K562 (cell line): Measurements from ENCODE around the gene RHBG. TPM values are rescaled to one million over a fixed set of nuclear protein-coding genes. Genes with fewer than 3 reads are reported as not detected.
A peak's percentile ranks its signal among the peaks of the same experiment; 100 is the strongest.

Experiments
- ATAC-seq: fragments of 200-7000 bp; cut with Tn5 transposase; 3 replicates; pipeline ENCODE4 v1.9.1; 2020; ENCODE audit warnings: moderate library complexity
- BruUV-seq: library from RNA; stranded (reverse); fragments of 400-500 nt; replicated peaks from 2 replicates; lab custom pipeline; 2021; lab: Mats Ljungman, UMichigan
- CTCF ChIA-PET: fragments of 300-600 bp; formaldehyde crosslinking; extraction: SDS; loops from one replicate; lab custom pipeline; 2021; ENCODE audit warnings: low intra/inter-chr PET ratio; lab: Yijun Ruan, JAX
- POLR2A ChIA-PET: fragments of 300-600, 350-650 bp; sonication (Branson Sonifier 250); formaldehyde crosslinking; extraction: SDS; loops from one replicate; lab custom pipeline; 2021; ENCODE audit warnings: antibody characterized with exemption, inconsistent platforms; lab: Yijun Ruan, JAX
- DNase-seq, 4 experiments: peaks; one replicate each; pipeline versions ENCODE4 v3.0.0 to v3.0.0-alpha.2; 2011 to 2018; ENCODE audit warnings: low spot score in 3 of 4, mixed read lengths in 3 of 4; ENCODE audit errors: extremely low read depth in 1 of 4
- FAIRE-seq: peaks from 2 replicates; lab custom pipeline; 2011; peaks lifted over from hg19 to GRCh38; lab: Jason Lieb, UNC
- H2AFZ ChIP-seq: 2 replicates; pipeline ENCODE4 v1.6.0; 2011; ENCODE audit warnings: low read depth, low read length, control low read depth, inconsistent platforms
- H3K27ac ChIP-seq: fragments of 200-600 bp; 3 replicates; pipeline ENCODE4 v1.8.0; 2011; ENCODE audit warnings: low read depth, mild to moderate bottlenecking, control low read depth, inconsistent platforms, low read length, moderate library complexity, mixed read lengths; ENCODE audit errors: extremely low read depth
- H3K27me3 ChIP-seq, 2 experiments: fragments of 300-600 bp in 1 of 2; 2 replicates in 1 of 2; 3 replicates in 1 of 2; pipeline versions ENCODE4 v1.6.0 to v1.8.0; 2011; ENCODE audit warnings: inconsistent platforms in 2 of 2, low read length in 2 of 2, mild to moderate bottlenecking in 1 of 2, mixed read lengths in 1 of 2, moderate library complexity in 1 of 2; ENCODE audit not compliant: control insufficient read depth in 2 of 2, insufficient read depth in 2 of 2
- H3K36me3 ChIP-seq: fragments of 300-600 bp; 3 replicates; pipeline ENCODE4 v1.8.0; 2011; ENCODE audit warnings: mild to moderate bottlenecking, low read length, inconsistent platforms; ENCODE audit not compliant: control insufficient read depth, insufficient read depth
- H3K4me1 ChIP-seq, 2 experiments: fragments of 200-600 bp in 1 of 2; replicated peaks in 1 of 2; 2 replicates in 1 of 2; 3 replicates in 1 of 2; pipeline versions ENCODE4 v1.5.1 to v1.8.0; 2011; ENCODE audit warnings: inconsistent platforms in 2 of 2, low read length in 2 of 2, mild to moderate bottlenecking in 1 of 2, mixed read lengths in 1 of 2, moderate library complexity in 1 of 2; ENCODE audit not compliant: control insufficient read depth in 2 of 2, insufficient read depth in 2 of 2
- H3K4me2 ChIP-seq: 2 replicates; pipeline ENCODE4 v1.6.1; 2011; ENCODE audit warnings: low read length, control low read depth, inconsistent platforms, mixed read lengths; ENCODE audit not compliant: insufficient read depth
- H3K4me3 ChIP-seq: fragments of 200-600 bp; sonication (generic), shearing (Covaris generic); 2 replicates; pipeline ENCODE4 v1.5.1; 2016; ENCODE audit warnings: control low read depth, inconsistent platforms
- H3K79me2 ChIP-seq: fragments of 200-600 bp; 3 replicates; pipeline ENCODE4 v1.8.0; 2011; ENCODE audit warnings: low read length, inconsistent platforms; ENCODE audit not compliant: control insufficient read depth, insufficient read depth
- H3K9ac ChIP-seq, 2 experiments: 2 replicates each; pipeline versions ENCODE4 v1.6.0 to v1.6.1; 2011; ENCODE audit warnings: low read depth in 2 of 2, low read length in 2 of 2, control low read depth in 1 of 2, inconsistent platforms in 1 of 2, mild to moderate bottlenecking in 1 of 2, mixed read lengths in 1 of 2; ENCODE audit not compliant: insufficient read depth in 1 of 2
- H3K9me1 ChIP-seq: one replicate; pipeline ENCODE4 v1.6.0; 2011; ENCODE audit warnings: inconsistent platforms, mild to moderate bottlenecking, low read length, moderate library complexity; ENCODE audit not compliant: control insufficient read depth, insufficient read depth
- H3K9me3 ChIP-seq: replicated peaks from 2 replicates; pipeline ENCODE4 v1.5.1; 2011; ENCODE audit warnings: low read depth, low read length, inconsistent platforms; ENCODE audit not compliant: control insufficient read depth, insufficient read depth
- H4K20me1 ChIP-seq: replicated peaks from 2 replicates; pipeline ENCODE4 v1.6.1; 2011; ENCODE audit warnings: low read length, inconsistent platforms, mixed read lengths; ENCODE audit not compliant: control insufficient read depth, insufficient read depth
- CEBPB ChIP-seq: fragments of 450-650 bp; IDR thresholded peaks from 2 replicates; pipeline ENCODE4 v1.6.1; 2016; ENCODE audit warnings: missing genetic modification characterization, missing compliant biosample characterization
- CEBPG ChIP-seq, 3 experiments: fragments of 200-800 bp in 1 of 3; sonication (Bioruptor generic) in 1 of 3; sonication (generic) in 1 of 3; formaldehyde crosslinking in 1 of 3; IDR thresholded peaks in 2 of 3; conservative IDR thresholded peaks in 1 of 3; 2 replicates each; pipeline versions ENCODE4 v1.6.1 to v1.8.0; 2016 to 2022; ENCODE audit warnings: missing compliant biosample characterization in 2 of 3, missing genetic modification characterization in 2 of 3, mild to moderate bottlenecking in 1 of 3, missing genetic modification reagents in 1 of 3
- NCOA4 ChIP-seq: fragments of 450-650 bp; IDR thresholded peaks from 2 replicates; pipeline ENCODE4 v1.6.1; 2018; ENCODE audit warnings: mild to moderate bottlenecking; ENCODE audit not compliant: partially characterized antibody
- NFIC ChIP-seq: fragments of 450-650 bp; IDR thresholded peaks from 2 replicates; pipeline ENCODE4 v1.6.1; 2017; ENCODE audit warnings: mild to moderate bottlenecking, inconsistent platforms
- RAD51 ChIP-seq: fragments of 450-650 bp; IDR thresholded peaks from 2 replicates; pipeline ENCODE4 v1.7.1; 2016; ENCODE audit warnings: low read depth, mild to moderate bottlenecking, borderline replicate concordance
- RFX5 ChIP-seq: IDR thresholded peaks from 2 replicates; pipeline ENCODE4 v1.6.1; 2011; ENCODE audit warnings: low read depth, mild to moderate bottlenecking, improper control_type of control experiment, low read length
- TFE3 ChIP-seq: fragments of 450-650 bp; formaldehyde crosslinking; IDR thresholded peaks from 2 replicates; pipeline ENCODE4 v1.4.0; 2020; ENCODE audit warnings: mild to moderate bottlenecking, mixed read lengths
- USF2 ChIP-seq: sonication (generic); formaldehyde crosslinking; IDR thresholded peaks from 2 replicates; pipeline ENCODE4 v1.5.0; 2020; ENCODE audit warnings: missing genetic modification reagents
- ZNF444 ChIP-seq: fragments of 250-450 bp; sonication (Bioruptor Pico); IDR thresholded peaks from 2 replicates; pipeline ENCODE4 v1.4.0; 2020; ENCODE audit warnings: mild to moderate bottlenecking, moderate library complexity
- ZNF830 ChIP-seq: fragments of 250-450 bp; sonication (Bioruptor Pico); IDR thresholded peaks from 2 replicates; pipeline ENCODE4 v1.5.0; 2021; ENCODE audit warnings: mild to moderate bottlenecking
- WGBS: fragments of 100-300 bp; shearing (Covaris generic); methylation state at CpG from one replicate; pipeline ENCODE4 v1.1.6; 2016; ENCODE audit warnings: low coverage, mixed read lengths; ENCODE audit not compliant: insufficient coverage; ENCODE audit errors: missing lambda C conversion rate; 5-methylcytosine and 5-hydroxymethylcytosine counted together
- in situ Hi-C: fragments of 300-500 bp; cut with MboI; formaldehyde crosslinking; loops from 4 replicates; pipeline ENCODE4 v1.15.0; 2018; ENCODE audit warnings: inconsistent platforms, mixed read lengths
- intact Hi-C: fragments of 100-400 bp; cut with micrococcal nuclease; formaldehyde crosslinking; loops from 2 replicates; pipeline ENCODE4 v1.14.2; 2022
- polyA plus RNA-seq, 8 experiments: library from polyadenylated mRNA; depleted of rRNA in 4 of 8; stranded (reverse) in 5 of 8; unstranded in 3 of 8; fragments of >200 nt; fragmentation: Nextera tagmentation in 2 of 8; fragmentation: Illumina TruSeq in 1 of 8; extraction: Ambion mirVana in 2 of 8; extraction: Trizol in 1 of 8; gene quantifications; 2 replicates each; pipeline versions ENCODE4 v1.2.1 to v1.2.3, GENCODE V29; 2011 to 2014; ENCODE audit warnings: inconsistent platforms in 1 of 8, missing spikeins in 1 of 8
- total RNA-seq, 7 experiments: library from RNA; depleted of rRNA in 6 of 7; stranded (reverse); fragments of >200 nt in 6 of 7; fragmentation: Illumina TruSeq in 2 of 7; extraction: Trizol in 2 of 7; gene quantifications; 2 replicates each; pipeline versions ENCODE4 v1.2.1 to v1.2.3, GENCODE V29; 2011 to 2021; ENCODE audit warnings: low replicate concordance in 1 of 7

Gene RHBG
- total and polyA plus RNA-seq, 9 of the 15 experiments (the other 6 are each of a cell fraction or from before 2014, with no cell fraction given): not detected

- no TSS peak for BruUV-seq
- intact Hi-C loops (no loop called here), in situ Hi-C loops (no loop called here)
- Histone ChIP-seq H3K36me3 (no peaks in the 10 kb centered on the region), H3K9ac (no peak overlapping the region), H3K27ac (no peak overlapping the region), H3K4me1 (peaks cover 0 to 16% of the 10 kb centered on the region in 2 experiments; a peak in 3 of 5 replicates), H3K79me2 (no peaks in the 10 kb centered on the region), H3K9me1 (no peaks in the 10 kb centered on the region), H3K9me3 (no peaks in the 10 kb centered on the region), H2AFZ (no peak overlapping the region), H3K4me2 (no peak overlapping the region), H4K20me1 (no peaks in the 10 kb centered on the region), H3K4me3 (no peak overlapping the region), H3K27me3 (peaks cover 0 to 19% of the 10 kb centered on the region in 2 experiments; a peak in 4 of 5 replicates)
- 3% methylated on average over 5 of the region's 7 CpGs for WGBS
- ChIA-PET CTCF (no interaction called here), POLR2A (interaction anchor here (1.1 to 1.2 kb wide), 2 partner anchors 8 to 33 kb away, joined by 4 to 5 read pairs; no protein-coding TSS in a partner anchor)
- DNase-seq: peak in 1 of 4 experiments; percentile 37
- 0 out of 2 replicates have a peak, but pooled peaks have one; percentile 31 for TF ChIP-seq USF2 (CRISPR knock-in tag)
- TF ChIP-seq NCOA4: no peak
- peak; percentile 82; the same call in 1 of the 2 replicates for TF ChIP-seq TFE3 (CRISPR knock-in tag)
- TF ChIP-seq CEBPG (CRISPR knock-in tag; IDR thresholded peaks at IDR 0.05): peak; percentile 78
- peak; percentile 64 to 89; a peak in 3 of 4 replicates for TF ChIP-seq CEBPG (tag; conservative IDR thresholded peaks at IDR 0.05 in 1 of 2, IDR thresholded peaks at IDR 0.05 in 1 of 2)
- TF ChIP-seq RFX5: no peak
- peak; percentile 96 for TF ChIP-seq CEBPB (tag)
- peak; percentile 27; the same call in 1 of the 2 replicates for TF ChIP-seq RAD51
- no peak for TF ChIP-seq ZNF444 (CRISPR knock-in tag)
- TF ChIP-seq ZNF830 (CRISPR knock-in tag): no peak
- TF ChIP-seq NFIC: peak; percentile 83
- ATAC-seq: peak; percentile 40; the same call in 2 of the 3 replicates
- FAIRE-seq: peak; percentile 51
Observed at GRCh38 chr1:156371553-156372264, 2.7 kb downstream of the RHBG start.
